ENCODE results near the gene CNTNAP2.

GRCh38 chr7:147765301-147765700 is 1648.7 kb downstream of the CNTNAP2 start:
- TF ChIP-seq MAX (IDR thresholded peaks at IDR 0.05): no peak
- TF ChIP-seq CTCF (IDR thresholded peaks at IDR 0.05; ENCODE audit: low read depth, low read length, missing input control): no peak
- no peak for TF ChIP-seq FOXA1 (IDR thresholded peaks at IDR 0.05)
- no peak for TF ChIP-seq EGR1 (IDR thresholded peaks at IDR 0.05; ENCODE audit: low read depth in 2 of 2)
- TF ChIP-seq ATF3 (IDR thresholded peaks at IDR 0.05): no peak
- no peak for TF ChIP-seq REST (IDR thresholded peaks at IDR 0.05)
- TF ChIP-seq RAD21 (IDR thresholded peaks at IDR 0.05): no peak
